Endothelial cell of umbilical vein (primary cell): ENCODE data around the gene LPIN1. TPM values are rescaled to one million over a fixed set of nuclear protein-coding genes. Genes with fewer than 3 reads are reported as not detected.

Experiments
- BruUV-seq: library from RNA; stranded (reverse); fragments of 400-500 nt; replicated peaks from 2 replicates; lab custom pipeline; 2021; lab: Mats Ljungman, UMichigan
- CTCF ChIA-PET: fragments of 300-600, 350-600 bp; sonication (Branson Sonifier 250); formaldehyde crosslinking; loops from one replicate; lab custom pipeline; 2021; ENCODE audit warnings: antibody characterized with exemption, inconsistent platforms; lab: Charles Lee
- POLR2A ChIA-PET: fragments of 300-600, 350-600 bp; sonication (Branson Sonifier 250); formaldehyde crosslinking; loops from one replicate; lab custom pipeline; 2021; ENCODE audit warnings: antibody characterized with exemption, inconsistent platforms; lab: Charles Lee
- DNase-seq: peaks from one replicate; pipeline ENCODE4 v3.0.0-alpha.2; 2011; ENCODE audit warnings: low read depth, low spot score
- FAIRE-seq: peaks from 2 replicates; lab custom pipeline; 2011; peaks lifted over from hg19 to GRCh38; lab: Jason Lieb, UNC
- H2AFZ ChIP-seq: 2 replicates; pipeline ENCODE4 v1.6.0; 2012; ENCODE audit warnings: low read depth, low read length, control low read depth, inconsistent platforms
- H3K27ac ChIP-seq: 2 replicates; pipeline ENCODE4 v1.5.1; 2011; ENCODE audit warnings: low read depth, mild to moderate bottlenecking, control low read depth, low read length, moderate library complexity; ENCODE audit not compliant: insufficient read depth
- H3K27me3 ChIP-seq, 2 experiments: 2 replicates each; pipeline versions ENCODE4 v1.6.0 to v1.6.1; 2011; ENCODE audit warnings: low read length in 2 of 2, mixed read lengths in 1 of 2; ENCODE audit not compliant: control insufficient read depth in 2 of 2, insufficient read depth in 2 of 2
- H3K36me3 ChIP-seq, 2 experiments: 2 replicates in 1 of 2; 3 replicates in 1 of 2; pipeline ENCODE4 v1.5.1; 2011; ENCODE audit warnings: low read length in 2 of 2, mild to moderate bottlenecking in 1 of 2, moderate library complexity in 1 of 2; ENCODE audit not compliant: control insufficient read depth in 2 of 2, insufficient read depth in 2 of 2; ENCODE audit errors: extremely low read depth in 1 of 2
- H3K4me1 ChIP-seq: 3 replicates; pipeline ENCODE4 v1.5.1; 2011; ENCODE audit warnings: mild to moderate bottlenecking, low read length; ENCODE audit not compliant: control insufficient read depth, insufficient read depth; ENCODE audit errors: extremely low read depth
- H3K4me2 ChIP-seq: 2 replicates; pipeline ENCODE4 v1.6.1; 2011; ENCODE audit warnings: low read length, control low read depth, mixed read lengths; ENCODE audit not compliant: insufficient read depth
- H3K4me3 ChIP-seq, 3 experiments: fragments of 200-600 bp in 1 of 3; sonication (generic), shearing (Covaris generic) in 1 of 3; replicated peaks in 1 of 3; 2 replicates each; pipeline ENCODE4 v1.5.1; 2011 to 2016; ENCODE audit warnings: control low read depth in 3 of 3, low read length in 3 of 3, mild to moderate bottlenecking in 2 of 3, inconsistent platforms in 1 of 3, low read depth in 1 of 3, moderate library complexity in 1 of 3; ENCODE audit not compliant: insufficient read depth in 1 of 3
- H3K79me2 ChIP-seq: 2 replicates; pipeline ENCODE4 v1.6.0; 2012; ENCODE audit warnings: low read length, inconsistent platforms; ENCODE audit not compliant: control insufficient read depth, insufficient read depth
- H3K9ac ChIP-seq: replicated peaks from 2 replicates; pipeline ENCODE3; 2011; ENCODE audit warnings: low read length, control low read depth; ENCODE audit not compliant: insufficient read depth; ENCODE audit errors: extremely low read depth
- H3K9me1 ChIP-seq: replicated peaks from 3 replicates; pipeline ENCODE4 v1.6.0; 2011; ENCODE audit warnings: mild to moderate bottlenecking, low read length; ENCODE audit not compliant: control insufficient read depth, insufficient read depth; ENCODE audit errors: extremely low read depth
- H3K9me3 ChIP-seq: replicated peaks from 2 replicates; pipeline ENCODE4 v1.5.1; 2012; ENCODE audit warnings: low read length, inconsistent platforms; ENCODE audit not compliant: control insufficient read depth, insufficient read depth
- H4K20me1 ChIP-seq: replicated peaks from 2 replicates; pipeline ENCODE3; 2011; ENCODE audit warnings: mild to moderate bottlenecking, low read length; ENCODE audit not compliant: control insufficient read depth, insufficient read depth; ENCODE audit errors: extremely low read depth
- CTCF ChIP-seq, 2 donors: IDR thresholded peaks; 1 replicate in 1 of 2; 2 replicates in 1 of 2; pipeline ENCODE4 v1.5.1; 2011; ENCODE audit warnings: low read length in 2 of 2, mild to moderate bottlenecking in 2 of 2, moderate library complexity in 2 of 2, control low read depth in 1 of 2, inconsistent platforms in 1 of 2, low read depth in 1 of 2; ENCODE audit not compliant: insufficient read depth in 1 of 2; ENCODE audit errors: extremely low read depth in 1 of 2
- EZH2 ChIP-seq: IDR thresholded peaks from 2 replicates; pipeline ENCODE4 v1.6.1; 2012; ENCODE audit warnings: borderline replicate concordance, low read depth, mild to moderate bottlenecking, moderate library complexity, low read length, inconsistent platforms; ENCODE audit not compliant: severe bottlenecking
- FOS ChIP-seq: IDR thresholded peaks from 2 replicates; pipeline ENCODE4 v1.6.1; 2011; ENCODE audit warnings: mild to moderate bottlenecking, low read length, moderate library complexity, borderline replicate concordance; ENCODE audit not compliant: insufficient read depth
- GATA2 ChIP-seq: IDR thresholded peaks from 2 replicates; pipeline ENCODE4 v1.7.0; 2011; ENCODE audit warnings: low read depth, mild to moderate bottlenecking, moderate library complexity, mixed read lengths, low read length; ENCODE audit not compliant: insufficient read length, insufficient read depth
- JUN ChIP-seq: IDR thresholded peaks from 2 replicates; pipeline ENCODE4 v1.6.1; 2011; ENCODE audit warnings: borderline replicate concordance, low read depth; ENCODE audit not compliant: insufficient read length, insufficient read depth
- MAX ChIP-seq: IDR thresholded peaks from 2 replicates; pipeline ENCODE4 v1.6.1; 2011; ENCODE audit not compliant: insufficient read depth, insufficient read length
- MYC ChIP-seq: IDR thresholded peaks from one replicate; pipeline ENCODE4 v1.6.1; 2011; ENCODE audit warnings: mild to moderate bottlenecking, low read depth, low read length
- POLR2A ChIP-seq: IDR thresholded peaks from 2 replicates; pipeline ENCODE4 v1.6.1; 2012; ENCODE audit warnings: low read depth, mild to moderate bottlenecking, control low read depth, low read length
- POLR2AphosphoS5 ChIP-seq: IDR thresholded peaks from 2 replicates; pipeline ENCODE4 v1.6.1; 2012; ENCODE audit warnings: low read depth, mild to moderate bottlenecking, control low read depth, low read length, moderate library complexity; ENCODE audit not compliant: insufficient read depth
- dilution Hi-C: fragments of 300-500 bp; cut with MboI; formaldehyde crosslinking; loops from one replicate; pipeline ENCODE4 v1.15.0; 2019; ENCODE audit warnings: low sequenced_read_pairs; ENCODE audit not compliant: extremely low pct_ligation_motif_present
- intact Hi-C: fragments of 100-400 bp; cut with micrococcal nuclease; formaldehyde crosslinking; loops from one replicate; pipeline ENCODE4 v1.10.0; 2022
- polyA plus RNA-seq, 4 experiments: library from polyadenylated mRNA; depleted of rRNA in 3 of 4; stranded (reverse) in 3 of 4; unstranded in 1 of 4; fragments of >200 nt; gene quantifications; 2 replicates each; pipeline versions ENCODE4 v1.2.1 to v1.2.3, GENCODE V29; 2011 to 2012; ENCODE audit warnings: missing spikeins in 1 of 4
- total RNA-seq: library from RNA; stranded (reverse); gene quantifications from 2 replicates; pipeline ENCODE4 v1.2.3, GENCODE V29; 2021

Gene LPIN1
- total and polyA plus RNA-seq, 2 donors (not counting 3 experiments of a cell fraction or from before 2014, with no cell fraction given) = 26.6 to 80.4 TPM

- DNase-seq = no peak
- Histone ChIP-seq H3K27ac (no peak overlapping the region), H3K9ac (no peak overlapping the region), H2AFZ (no peak overlapping the region), H3K4me2 (no peak overlapping the region), H3K36me3 (no peaks in the 10 kb centered on the region), H3K9me3 (no peaks in the 10 kb centered on the region), H4K20me1 (no peaks in the 10 kb centered on the region), H3K27me3 (peaks cover 3 to 11% of the 10 kb centered on the region in 2 experiments), H3K4me3 (no peak overlapping the region), H3K4me1 (peaks cover 7% of the 10 kb centered on the region), H3K9me1 (no peaks in the 10 kb centered on the region), H3K79me2 (no peaks in the 10 kb centered on the region)
- TF ChIP-seq MAX = no peak
- CTCF ChIA-PET = interaction anchor here (0.6 to 5.8 kb wide), 5 partner anchors 11 to 1145 kb away, joined by 3 to 51 read pairs (median 6); partner anchors contain the start of gene TRIB2
- BruUV-seq = no TSS peak
- POLR2A ChIA-PET = no interaction called here
- no peak for FAIRE-seq
- dilution Hi-C loops (no loop called here), intact Hi-C loops (loop anchor here (5.0 to 10.0 kb wide), 5 partner anchors 136 to 694 kb away; no protein-coding TSS in a partner anchor)
These were observed 114.6 kb downstream of the LPIN1 start for GRCh38 chr2:11861044-11861443.

GRCh38 chr2:11862049-11862448 lies 115.6 kb downstream of the LPIN1 start:
- Histone ChIP-seq H2AFZ (no peak overlapping the region), H3K36me3 (no peaks in the 10 kb centered on the region), H3K79me2 (no peaks in the 10 kb centered on the region), H3K27ac (no peak overlapping the region), H3K9ac (no peak overlapping the region), H3K9me3 (no peaks in the 10 kb centered on the region), H3K4me1 (peaks cover 7% of the 10 kb centered on the region), H3K4me3 (no peak overlapping the region), H3K27me3 (peaks cover 3 to 11% of the 10 kb centered on the region in 2 experiments), H3K4me2 (no peak overlapping the region), H3K9me1 (no peaks in the 10 kb centered on the region), H4K20me1 (no peaks in the 10 kb centered on the region)
- no peak for FAIRE-seq
- dilution Hi-C loops (no loop called here), intact Hi-C loops (loop anchor here (5.0 to 10.0 kb wide), 5 partner anchors 135 to 693 kb away; no protein-coding TSS in a partner anchor)
- ChIA-PET POLR2A (no interaction called here), CTCF (interaction anchor here (0.8 to 5.8 kb wide), 8 partner anchors 9 to 1144 kb away, joined by 3 to 51 read pairs (median 6); partner anchors contain the start of gene TRIB2)
- DNase-seq = no peak
- TF ChIP-seq CTCF (IDR thresholded peaks at IDR 0.05; ENCODE audit: extremely low read depth in 1 of 2, insufficient read depth in 1 of 2, low read depth in 1 of 2, low read length in 2 of 2) (no peak), JUN (no peak), FOS (no peak), GATA2 (no peak), POLR2AphosphoS5 (no peak), EZH2 (no peak), MYC (no peak), MAX (no peak), POLR2A (no peak)
- no TSS peak for BruUV-seq
